ENCODE results near the gene TSHZ2.

TSHZ2 gene

GRCh38 chr20:53421343-53421742 is 449.2 kb downstream of the TSHZ2 start:
- H3K9ac ChIP-seq, result no peak overlapping the region
- no peak overlapping the region for H3K4me3 ChIP-seq (IDR thresholded peaks at IDR 0.05; ENCODE audit: insufficient read depth, low read depth, low read length)
- H3K4me2 ChIP-seq, result no peak overlapping the region
- no peak for TF ChIP-seq CTCF (conservative IDR thresholded peaks at IDR 0.05; ENCODE audit: low read depth, low read length)
- H2AFZ ChIP-seq (ENCODE audit: low read depth), result no peak overlapping the region
- H4K20me1 ChIP-seq (ENCODE audit: insufficient read depth), result no peaks in the 10 kb centered on the region
- H3K27me3 ChIP-seq (ENCODE audit: insufficient read depth, low read depth), result no peaks in the 10 kb centered on the region
- H3K27ac ChIP-seq, result no peak overlapping the region
- H3K4me1 ChIP-seq (ENCODE audit: low read depth, poor library complexity, severe bottlenecking), result no peaks in the 10 kb centered on the region
- no peaks in the 10 kb centered on the region for H3K36me3 ChIP-seq (ENCODE audit: insufficient read depth)
- no peaks in the 10 kb centered on the region for H3K79me2 ChIP-seq (ENCODE audit: insufficient read depth, low read depth)

GRCh38 chr20:53422039-53422438 is 449.9 kb downstream of the TSHZ2 start:
- TF ChIP-seq CTCF (conservative IDR thresholded peaks at IDR 0.05; ENCODE audit: low read depth, low read length), result no peak
- Histone ChIP-seq H3K36me3 (ENCODE audit: insufficient read depth) (no peaks in the 10 kb centered on the region), H3K4me3 (IDR thresholded peaks at IDR 0.05; ENCODE audit: insufficient read depth, low read depth, low read length) (no peak overlapping the region), H2AFZ (ENCODE audit: low read depth) (no peak overlapping the region), H3K27ac (no peak overlapping the region), H3K27me3 (ENCODE audit: insufficient read depth, low read depth) (no peaks in the 10 kb centered on the region), H3K4me2 (no peak overlapping the region), H4K20me1 (ENCODE audit: insufficient read depth) (no peaks in the 10 kb centered on the region), H3K9ac (no peak overlapping the region), H3K4me1 (ENCODE audit: low read depth, poor library complexity, severe bottlenecking) (no peaks in the 10 kb centered on the region), H3K79me2 (ENCODE audit: insufficient read depth, low read depth) (no peaks in the 10 kb centered on the region)

GRCh38 chr20:53423587-53424146 is 451.5 kb downstream of the TSHZ2 start:
- no peak overlapping the region for H2AFZ ChIP-seq (ENCODE audit: low read depth)
- H3K4me2 ChIP-seq, result no peak overlapping the region
- no peak overlapping the region for H3K9ac ChIP-seq
- H3K27ac ChIP-seq, result no peak overlapping the region
- no peaks in the 10 kb centered on the region for H3K79me2 ChIP-seq (ENCODE audit: insufficient read depth, low read depth)
- no peaks in the 10 kb centered on the region for H3K27me3 ChIP-seq (ENCODE audit: insufficient read depth, low read depth)
- H3K4me1 ChIP-seq (ENCODE audit: low read depth, poor library complexity, severe bottlenecking), result no peaks in the 10 kb centered on the region
- H3K4me3 ChIP-seq (IDR thresholded peaks at IDR 0.05; ENCODE audit: insufficient read depth, low read depth, low read length), result no peak overlapping the region
- H3K36me3 ChIP-seq (ENCODE audit: insufficient read depth), result no peaks in the 10 kb centered on the region
- H4K20me1 ChIP-seq (ENCODE audit: insufficient read depth), result no peaks in the 10 kb centered on the region
- TF ChIP-seq CTCF (conservative IDR thresholded peaks at IDR 0.05; ENCODE audit: low read depth, low read length), result no peak

GRCh38 chr20:53425481-53425880 is 453.3 kb downstream of the TSHZ2 start:
- Histone ChIP-seq H3K4me1 (ENCODE audit: low read depth, poor library complexity, severe bottlenecking) (no peaks in the 10 kb centered on the region), H3K36me3 (ENCODE audit: insufficient read depth) (no peaks in the 10 kb centered on the region), H3K27ac (no peak overlapping the region), H3K27me3 (ENCODE audit: insufficient read depth, low read depth) (no peaks in the 10 kb centered on the region), H3K4me2 (no peak overlapping the region), H3K79me2 (ENCODE audit: insufficient read depth, low read depth) (no peaks in the 10 kb centered on the region), H2AFZ (ENCODE audit: low read depth) (no peak overlapping the region), H3K4me3 (IDR thresholded peaks at IDR 0.05; ENCODE audit: insufficient read depth, low read depth, low read length) (no peak overlapping the region), H4K20me1 (ENCODE audit: insufficient read depth) (no peaks in the 10 kb centered on the region), H3K9ac (no peak overlapping the region)
- TF ChIP-seq CTCF (conservative IDR thresholded peaks at IDR 0.05; ENCODE audit: low read depth, low read length), result no peak
